ENCODE measurements around the gene SIK2.

GRCh38 chr11:111642542-111642941 lies 40.3 kb downstream of the SIK2 start:
- TF ChIP-seq, protein P1, sequence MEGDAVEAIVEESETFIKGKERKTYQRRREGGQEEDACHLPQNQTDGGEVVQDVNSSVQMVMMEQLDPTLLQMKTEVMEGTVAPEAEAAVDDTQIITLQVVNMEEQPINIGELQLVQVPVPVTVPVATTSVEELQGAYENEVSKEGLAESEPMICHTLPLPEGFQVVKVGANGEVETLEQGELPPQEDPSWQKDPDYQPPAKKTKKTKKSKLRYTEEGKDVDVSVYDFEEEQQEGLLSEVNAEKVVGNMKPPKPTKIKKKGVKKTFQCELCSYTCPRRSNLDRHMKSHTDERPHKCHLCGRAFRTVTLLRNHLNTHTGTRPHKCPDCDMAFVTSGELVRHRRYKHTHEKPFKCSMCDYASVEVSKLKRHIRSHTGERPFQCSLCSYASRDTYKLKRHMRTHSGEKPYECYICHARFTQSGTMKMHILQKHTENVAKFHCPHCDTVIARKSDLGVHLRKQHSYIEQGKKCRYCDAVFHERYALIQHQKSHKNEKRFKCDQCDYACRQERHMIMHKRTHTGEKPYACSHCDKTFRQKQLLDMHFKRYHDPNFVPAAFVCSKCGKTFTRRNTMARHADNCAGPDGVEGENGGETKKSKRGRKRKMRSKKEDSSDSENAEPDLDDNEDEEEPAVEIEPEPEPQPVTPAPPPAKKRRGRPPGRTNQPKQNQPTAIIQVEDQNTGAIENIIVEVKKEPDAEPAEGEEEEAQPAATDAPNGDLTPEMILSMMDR (IDR thresholded peaks at IDR 0.05) = no peak
- no peak for TF ChIP-seq POLR2A (IDR thresholded peaks at IDR 0.05)
